ENCODE data around the gene NSF. TPM values are rescaled to one million over a fixed set of nuclear protein-coding genes. Genes with fewer than 3 reads are reported as not detected.
"Not testable (repeated sequence)": the region's sequence is repeated elsewhere in the genome, so short reads cannot be mapped to it uniquely, and the experiment has no call there.

The NSF gene
- polyA plus RNA-seq (ENCODE audit: insufficient read length in 4 of 4): 10 to 100 TPM; 30.1 to 40.6 (median 37.0) TPM

DNA sequence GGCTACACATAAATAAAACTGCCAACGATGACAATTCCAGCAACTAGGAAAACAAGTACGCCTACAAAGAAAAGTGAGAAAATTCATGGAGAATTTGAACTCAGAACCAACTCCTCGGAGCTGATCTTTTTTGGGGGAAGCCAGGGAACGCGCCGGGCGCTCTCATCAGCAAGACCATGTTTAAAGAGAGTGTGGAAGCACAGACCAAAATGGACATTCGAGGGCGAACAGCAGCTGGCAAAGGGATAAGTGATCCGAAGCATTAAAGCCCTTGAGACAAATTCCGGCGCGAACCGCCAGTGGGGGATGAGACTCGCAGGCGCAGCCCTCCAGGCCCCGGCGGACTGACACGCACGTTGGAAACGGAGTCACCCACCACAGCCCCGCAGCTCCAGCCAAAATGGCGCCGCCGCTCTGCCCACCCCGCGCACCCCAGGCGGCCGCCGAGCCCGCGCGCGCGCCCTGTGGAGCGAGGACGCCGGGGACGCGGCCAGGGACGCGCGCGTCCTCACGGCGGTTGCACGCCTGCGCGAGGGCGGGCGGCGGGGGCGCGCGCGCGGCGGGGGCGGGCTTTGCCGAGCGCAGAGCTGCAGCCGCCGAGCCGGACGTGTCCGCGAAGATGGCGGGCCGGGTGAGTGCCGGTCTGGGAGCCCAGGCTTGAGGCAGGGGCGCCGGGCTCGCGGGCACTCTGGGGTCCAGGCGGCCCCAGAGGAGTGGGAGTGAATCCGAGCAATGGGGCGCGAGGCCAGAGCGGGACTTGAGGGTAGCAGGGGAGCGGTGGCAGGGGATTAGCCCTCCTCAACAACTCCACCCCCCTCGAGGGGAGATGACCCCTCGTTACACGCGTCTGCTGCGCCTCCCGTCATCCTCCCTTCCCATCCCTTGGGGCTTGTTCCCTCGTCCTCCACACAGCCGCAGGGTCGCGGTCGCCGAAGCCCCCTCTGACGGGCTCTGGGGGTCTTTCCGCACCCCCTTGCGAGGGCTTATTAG, at the start of gene NSF:
Gene NSF, plus strand, starts transcription at position 513 of the 990 bp plus-strand sequence. Its CDS starts 107 bp downstream, at position 620.
- DNase-seq (ENCODE audit: low read depth in 4 of 4, low spot score in 3 of 4): not testable (repeated sequence)

DNA sequence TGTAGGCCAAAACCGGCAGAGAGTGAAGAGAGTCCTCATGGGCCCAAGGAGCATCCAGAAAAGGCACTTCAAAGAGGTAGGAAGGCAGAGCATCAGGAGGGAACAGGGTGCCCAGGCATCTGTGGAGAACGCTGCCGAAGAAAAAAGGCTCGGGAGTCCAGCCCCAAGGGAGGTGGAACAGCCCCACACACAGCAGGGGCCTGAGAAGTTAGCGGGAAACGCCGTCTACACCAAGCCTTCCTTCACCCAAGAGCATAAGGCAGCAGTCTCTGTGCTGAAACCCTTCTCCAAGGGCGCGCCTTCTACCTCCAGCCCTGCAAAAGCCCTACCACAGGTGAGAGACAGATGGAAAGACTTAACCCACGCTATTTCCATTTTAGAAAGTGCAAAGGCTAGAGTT, 41.9 kb upstream of the NSF start:
- DNase-seq (ENCODE audit: low read depth in 4 of 4, low spot score in 3 of 4): not testable (repeated sequence)

DNA sequence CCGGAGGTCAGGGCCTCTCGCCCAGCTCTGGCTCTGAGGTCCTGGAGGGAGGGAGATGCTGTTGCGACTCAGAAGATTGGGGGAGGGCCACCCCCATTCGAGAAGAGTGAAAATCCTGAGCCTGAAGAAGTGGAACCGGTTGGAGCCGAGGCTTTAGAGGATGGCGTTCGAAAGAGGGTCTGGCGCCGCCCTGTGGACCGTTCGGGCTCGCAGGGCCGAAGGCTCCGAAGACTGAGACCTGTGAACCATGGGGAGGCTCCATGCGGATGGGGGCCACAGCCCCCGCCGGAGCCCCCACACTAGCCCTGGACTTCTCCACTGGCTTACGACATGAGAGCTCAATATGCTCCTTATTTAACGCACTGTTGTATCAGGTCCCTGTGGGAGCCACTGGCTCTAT, 31.3 kb upstream of the NSF start:
- DNase-seq (ENCODE audit: low read depth in 4 of 4, low spot score in 3 of 4): not testable (repeated sequence)

DNA sequence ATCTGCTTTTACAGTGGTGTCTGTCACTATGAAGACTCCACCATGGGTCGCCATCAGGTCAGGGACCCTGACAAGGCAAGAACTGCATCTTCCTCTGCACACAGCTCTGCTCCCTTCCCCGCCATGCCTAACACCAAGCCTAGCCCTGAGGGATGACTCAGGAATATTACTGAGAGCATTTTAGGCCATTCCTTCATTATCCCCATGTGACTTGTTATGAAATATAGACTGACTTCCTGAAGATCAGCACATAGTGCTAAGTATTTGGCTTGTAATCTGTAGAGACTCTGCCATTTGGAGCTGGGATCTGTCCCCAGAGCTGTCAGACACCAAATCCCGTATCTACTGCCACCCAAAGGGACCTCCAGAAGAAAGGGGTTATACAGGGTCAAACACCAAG, 30.4 kb upstream of the NSF start:
- DNase-seq (ENCODE audit: low read depth in 4 of 4, low spot score in 3 of 4): not testable (repeated sequence)

DNA sequence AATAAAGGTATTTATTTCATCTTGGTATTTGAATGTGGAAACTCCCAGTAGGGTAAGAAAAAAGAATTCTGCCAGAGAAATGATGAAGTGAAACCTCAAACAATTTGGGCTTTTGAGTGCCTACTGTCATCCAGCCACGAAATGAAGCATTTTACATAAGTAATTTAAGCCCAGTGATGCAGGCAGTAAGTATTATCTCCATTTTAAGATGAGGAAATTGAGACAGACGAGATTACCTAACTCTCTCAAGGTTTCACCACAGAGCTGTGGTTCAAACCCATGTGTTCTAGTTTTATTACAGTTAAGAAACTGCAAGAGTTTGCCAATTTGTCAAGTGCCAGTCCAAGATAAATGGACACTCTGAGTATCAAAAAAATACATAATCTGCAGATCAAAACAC, 24.2 kb upstream of the NSF start:
- DNase-seq (ENCODE audit: low read depth in 4 of 4, low spot score in 3 of 4): not testable (repeated sequence)

DNA sequence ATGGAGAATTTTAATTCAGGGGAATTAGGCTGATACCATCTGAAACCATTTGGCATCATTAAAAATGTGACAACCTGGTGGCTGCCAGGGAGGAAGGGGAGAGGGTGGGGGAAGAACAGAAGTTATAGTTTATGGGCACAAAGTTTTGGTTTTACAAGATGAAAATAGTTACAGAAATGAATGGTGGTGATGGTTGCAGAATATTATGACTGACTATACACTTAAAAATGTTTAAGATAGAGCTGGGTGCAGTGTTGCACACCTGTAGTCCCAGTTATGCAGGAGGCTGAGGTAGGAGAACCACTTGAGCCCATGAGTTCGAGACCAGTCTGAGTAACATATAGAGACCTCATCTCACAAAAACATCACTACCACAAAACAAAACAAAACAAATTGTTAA, 23.5 kb upstream of the NSF start:
- DNase-seq (ENCODE audit: low read depth in 4 of 4, low spot score in 3 of 4): not testable (repeated sequence)

DNA sequence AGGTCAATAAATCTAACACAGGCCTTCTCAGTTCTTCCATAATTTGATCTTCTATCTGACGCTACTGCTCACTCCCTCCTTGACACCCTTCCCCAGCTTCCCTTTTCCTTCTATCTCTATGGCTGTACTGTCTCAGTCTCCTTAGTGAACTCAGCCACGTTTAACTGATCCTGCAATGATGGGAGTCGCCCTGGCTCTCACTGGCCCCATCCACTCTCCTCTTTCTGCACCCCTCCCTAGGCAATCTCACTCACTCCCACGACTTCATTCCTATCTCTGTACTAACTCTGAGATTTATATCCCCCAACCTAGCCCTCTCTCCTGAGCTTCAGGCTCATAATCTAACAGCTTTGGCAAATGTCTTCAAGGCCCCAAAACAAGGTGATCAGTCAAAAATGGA, 18.7 kb upstream of the NSF start:
- not testable (repeated sequence) for DNase-seq (ENCODE audit: low read depth in 4 of 4, low spot score in 3 of 4)

DNA sequence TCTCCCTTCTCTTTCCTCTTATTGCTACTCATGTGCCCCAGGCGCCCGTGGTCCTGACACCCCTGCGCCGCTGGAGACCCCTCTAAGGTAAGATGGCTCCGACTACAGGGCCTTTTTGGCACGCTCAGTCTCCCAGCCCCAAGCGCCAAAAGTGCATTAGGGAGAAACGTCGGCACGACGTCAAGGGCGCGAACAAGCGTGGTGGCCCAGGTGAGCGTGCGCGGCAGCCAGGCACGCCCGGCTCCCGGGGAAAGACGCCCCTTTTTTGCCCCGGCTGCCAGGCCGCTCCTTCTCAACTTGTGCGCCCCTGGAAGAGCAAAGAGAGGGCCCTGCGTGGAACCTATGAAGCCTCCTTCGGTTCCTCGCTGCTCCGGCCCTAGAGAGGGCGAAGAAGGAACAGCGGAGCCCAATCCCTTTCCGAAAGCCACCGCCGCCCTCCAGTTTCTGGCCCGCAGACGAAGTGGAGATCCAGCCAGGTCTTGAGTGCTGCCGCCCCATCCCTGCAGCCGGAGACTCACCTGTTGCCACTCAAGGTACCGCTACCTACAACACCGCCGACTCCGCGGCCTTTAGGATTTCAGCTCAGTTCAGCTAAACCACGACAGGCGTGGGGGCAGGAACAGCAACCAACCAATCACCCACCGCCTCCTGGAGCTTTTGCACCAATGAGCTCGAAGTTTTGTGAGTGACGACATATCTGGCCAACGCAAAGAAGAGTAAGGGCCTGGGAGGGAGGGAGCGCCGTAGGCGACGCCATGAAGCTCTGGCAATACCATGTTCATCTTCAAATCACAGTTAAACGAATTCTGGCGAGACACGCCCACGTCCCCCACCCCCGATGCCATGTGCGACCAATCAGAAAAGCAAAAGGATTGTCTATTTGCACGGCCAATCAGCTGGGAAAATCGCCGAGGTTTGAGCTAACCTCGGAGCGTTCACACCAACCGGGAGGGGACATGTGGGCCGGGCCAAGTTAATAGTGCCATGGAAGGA, 11.1 kb upstream of the NSF start, which contains the start of gene ARL17A:
Gene ARL17A, minus strand, starts transcription at position 609 of the 993 bp plus-strand sequence. CDS start 3,369 bp downstream, outside the sequence.
- DNase-seq (ENCODE audit: low read depth in 4 of 4, low spot score in 3 of 4): not testable (repeated sequence)

GRCh38 chr17:46580082-46580481, 10.4 kb upstream of the NSF start:
- DNase-seq (ENCODE audit: low read depth in 4 of 4, low spot score in 3 of 4): not testable (repeated sequence)

DNA sequence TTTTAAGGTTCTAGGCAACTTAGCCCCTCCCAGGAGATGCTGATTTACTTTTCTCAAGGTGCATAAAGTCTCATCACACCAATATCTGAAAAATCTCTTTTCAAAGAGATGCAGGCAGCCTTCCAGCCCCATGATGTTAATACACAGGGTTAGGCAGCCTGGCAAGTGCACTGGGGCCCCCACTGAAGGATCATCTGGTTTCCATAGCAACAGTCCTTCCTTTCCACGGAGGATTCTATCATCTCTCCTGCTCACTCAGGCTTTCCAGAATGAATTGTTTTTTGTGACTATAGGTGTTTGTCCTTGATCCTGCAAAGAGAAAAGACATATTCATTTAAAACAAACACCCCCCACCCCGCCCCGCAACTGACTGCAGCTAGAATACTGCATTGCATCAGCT, 5.0 kb upstream of the NSF start:
- not testable (repeated sequence) for DNase-seq (ENCODE audit: low read depth in 4 of 4, low spot score in 3 of 4)

GRCh38 chr17:46591332-46591731, 863 bp downstream of the NSF start:
- DNase-seq (ENCODE audit: low read depth in 4 of 4, low spot score in 3 of 4): not testable (repeated sequence)

- not testable (repeated sequence) for DNase-seq (ENCODE audit: low read depth in 4 of 4, low spot score in 3 of 4)
Measured at GRCh38 chr17:46598344-46598931, 8.0 kb downstream of the NSF start.

- DNase-seq (ENCODE audit: low read depth in 4 of 4, low spot score in 3 of 4): not testable (repeated sequence)
Measured at GRCh38 chr17:46600767-46601166, 10.3 kb downstream of the NSF start.

GRCh38 chr17:46603125-46603524, 12.7 kb downstream of the NSF start:
- DNase-seq (ENCODE audit: low read depth in 4 of 4, low spot score in 3 of 4): not testable (repeated sequence)

GRCh38 chr17:46611304-46611703, 20.8 kb downstream of the NSF start:
- not testable (repeated sequence) for DNase-seq (ENCODE audit: low read depth in 4 of 4, low spot score in 3 of 4)

- not testable (repeated sequence) for DNase-seq (ENCODE audit: low read depth in 4 of 4, low spot score in 3 of 4)
Measured at GRCh38 chr17:46613876-46614275, 23.4 kb downstream of the NSF start.

DNA sequence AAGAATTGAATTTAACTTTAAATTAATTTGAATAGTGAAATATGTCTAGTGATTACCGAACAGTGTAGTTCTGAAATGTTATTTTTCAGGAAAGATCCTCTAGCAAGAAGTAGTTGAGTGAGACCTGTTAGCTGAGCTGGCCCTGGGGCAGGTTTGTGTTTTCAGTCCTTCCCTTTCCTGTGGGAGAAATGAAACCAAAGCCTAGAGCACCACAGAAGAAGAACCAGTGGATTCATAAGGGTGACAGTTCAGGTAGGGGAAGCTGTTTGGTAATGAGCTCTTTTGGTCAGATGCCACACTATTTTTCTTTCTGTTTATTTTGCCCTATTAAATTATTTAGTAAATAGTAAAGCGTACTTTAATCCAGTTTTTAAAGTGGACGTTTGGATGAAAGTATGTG, 26.7 kb downstream of the NSF start:
- DNase-seq (ENCODE audit: low read depth in 4 of 4, low spot score in 3 of 4): not testable (repeated sequence)

GRCh38 chr17:46618975-46619374, 28.5 kb downstream of the NSF start:
- DNase-seq (ENCODE audit: low read depth in 4 of 4, low spot score in 3 of 4): not testable (repeated sequence)

- DNase-seq (ENCODE audit: low read depth in 4 of 4, low spot score in 3 of 4): not testable (repeated sequence)
Measured at GRCh38 chr17:46623790-46624189, 33.3 kb downstream of the NSF start.

DNA sequence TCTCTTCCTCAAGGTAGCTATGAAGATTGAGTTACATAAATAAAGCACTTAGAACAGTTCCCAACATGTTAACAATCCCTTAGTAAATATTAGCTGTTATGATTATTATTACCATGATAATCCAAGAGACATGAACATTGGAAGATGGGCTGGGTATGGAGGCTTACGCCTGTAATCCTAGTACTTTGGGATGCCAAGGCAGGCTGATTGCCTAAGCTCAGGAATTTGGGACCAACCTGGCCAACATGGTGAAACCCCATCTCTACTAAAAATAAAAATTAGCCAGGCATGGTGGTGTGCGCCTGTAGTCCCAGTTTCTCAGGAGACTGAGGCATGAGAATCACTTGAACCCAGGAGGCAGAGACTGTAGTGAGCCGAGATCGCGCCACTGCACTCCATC, 34.3 kb downstream of the NSF start:
- not testable (repeated sequence) for DNase-seq (ENCODE audit: low read depth in 4 of 4, low spot score in 3 of 4)

Measured in right renal pelvis (tissue), 4 donors.